ENCODE results near the gene HEYL.

HEYL gene
- long read RNA-seq, donor 1, transcript HEYL-201 (5 exons, 3,661 nt) = major isoform, 6 of 6 reads
- long read RNA-seq, donor 1, partial matches to known transcripts = 0 of 6 reads
- long read RNA-seq, donor 1, other reads (novel, unspliced or antisense) = 0 of 6 reads
- long read RNA-seq, donor 2, transcript HEYL-201 (5 exons, 3,661 nt) = major isoform, 5 of 5 reads
- long read RNA-seq, donor 2, partial matches to known transcripts = 0 of 5 reads
- long read RNA-seq, donor 2, other reads (novel, unspliced or antisense) = 0 of 5 reads
- long read RNA-seq, donor 3, partial matches to known transcripts = 0 of 3 reads
- long read RNA-seq, donor 3, other reads (novel, unspliced or antisense) = 0 of 3 reads
- long read RNA-seq, donor 4, transcript HEYL-201 (5 exons, 3,661 nt) = major isoform, 10 of 15 reads
- long read RNA-seq, donor 4, partial matches to known transcripts = 0 of 15 reads
- long read RNA-seq, donor 4, other reads (novel, unspliced or antisense) = 5 of 15 reads
- long read RNA-seq, donor 5, transcript HEYL-201 (5 exons, 3,661 nt) = major isoform, 9 of 9 reads
- long read RNA-seq, donor 5, partial matches to known transcripts = 0 of 9 reads
- long read RNA-seq, donor 5, other reads (novel, unspliced or antisense) = 0 of 9 reads
- long read RNA-seq, donor 6, partial matches to known transcripts = 0 of 4 reads
- long read RNA-seq, donor 6, other reads (novel, unspliced or antisense) = 0 of 4 reads
- long read RNA-seq, donor 7, transcript HEYL-201 (5 exons, 3,661 nt) = major isoform, 10 of 15 reads
- long read RNA-seq, donor 7, partial matches to known transcripts = 0 of 15 reads
- long read RNA-seq, donor 7, other reads (novel, unspliced or antisense) = 5 of 15 reads
- long read RNA-seq, donor 8, transcript HEYL-201 (5 exons, 3,661 nt) = major isoform, 7 of 7 reads
- long read RNA-seq, donor 8, partial matches to known transcripts = 0 of 7 reads
- long read RNA-seq, donor 8, other reads (novel, unspliced or antisense) = 0 of 7 reads

GRCh38 chr1:39639305-39640130, at the start of gene HEYL:
Gene HEYL, minus strand, starts transcription at chr1:39639643. Its CDS starts 18 bp downstream, at chr1:39639625.
- DNase-seq = peak; percentile 83

DNA sequence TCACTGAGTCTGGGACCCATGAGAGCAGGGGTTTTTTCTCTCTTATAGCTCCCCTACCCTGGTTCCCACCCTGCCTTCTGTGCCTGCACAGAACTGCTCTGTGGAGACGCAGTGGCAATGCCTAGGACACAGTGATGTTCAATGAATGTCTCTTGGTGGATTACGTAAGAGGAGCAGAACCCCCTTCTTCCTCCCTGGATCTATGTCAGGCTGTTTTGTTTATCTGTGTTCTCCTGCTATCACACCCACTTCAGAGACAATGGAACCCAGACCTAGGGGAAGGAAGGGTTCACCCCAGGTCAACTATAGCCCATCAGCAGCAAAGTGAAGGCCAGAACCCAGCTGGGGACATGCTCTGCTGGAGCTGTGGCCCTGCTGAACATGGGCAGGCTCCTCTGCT, 49.8 kb upstream of the HEYL start:
- DNase-seq = no peak

GRCh38 chr1:39688706-39689105, 49.3 kb upstream of the HEYL start:
- DNase-seq = no peak

DNA sequence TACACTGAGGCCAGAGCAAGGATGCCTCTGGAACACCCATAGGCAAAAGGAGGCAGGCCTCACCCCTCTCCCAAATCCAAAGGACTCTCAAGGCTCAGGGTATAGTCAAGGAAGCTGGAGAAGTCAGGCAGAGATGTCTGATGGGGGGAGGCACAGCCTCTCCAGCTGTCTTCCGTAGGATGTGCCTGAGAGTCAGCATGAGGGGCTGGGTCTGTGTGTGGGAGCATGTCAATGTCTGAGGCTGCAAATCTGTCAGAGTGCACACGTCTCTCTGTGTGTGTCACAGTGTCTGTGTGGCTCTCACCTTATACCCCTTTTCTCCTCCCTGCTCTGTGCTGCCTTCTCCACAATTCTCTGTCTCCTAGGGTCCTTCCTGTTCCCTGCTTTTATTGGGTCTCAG, 47.8 kb upstream of the HEYL start:
- no peak for DNase-seq

DNA sequence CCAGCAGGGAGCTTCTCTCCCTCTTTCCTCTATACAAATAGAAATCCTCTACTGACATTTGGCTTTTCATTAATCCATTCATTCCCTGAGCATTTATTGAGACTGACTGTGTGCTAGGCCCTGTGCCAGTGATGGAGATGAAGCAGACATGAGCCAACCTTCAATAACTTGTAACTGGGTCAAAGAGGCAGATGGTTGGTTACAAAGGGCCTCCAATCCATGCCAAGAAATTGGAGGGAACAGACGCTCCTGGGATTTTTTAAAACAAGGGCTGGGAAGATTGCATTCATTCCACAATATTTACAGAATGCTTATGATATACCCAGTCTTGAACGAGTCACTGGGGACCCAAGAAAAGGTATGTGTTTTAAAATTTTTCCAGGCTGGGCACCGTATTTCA, 45.6 kb upstream of the HEYL start:
- DNase-seq = no peak

- DNase-seq = no peak
Measured at GRCh38 chr1:39684313-39684664, 44.8 kb upstream of the HEYL start.

- peak; percentile 29 for DNase-seq
Measured at GRCh38 chr1:39683591-39684312, 44.3 kb upstream of the HEYL start.

GRCh38 chr1:39681999-39682398, 42.6 kb upstream of the HEYL start:
- no peak for DNase-seq

GRCh38 chr1:39681294-39681693, 41.9 kb upstream of the HEYL start:
- no peak for DNase-seq

DNA sequence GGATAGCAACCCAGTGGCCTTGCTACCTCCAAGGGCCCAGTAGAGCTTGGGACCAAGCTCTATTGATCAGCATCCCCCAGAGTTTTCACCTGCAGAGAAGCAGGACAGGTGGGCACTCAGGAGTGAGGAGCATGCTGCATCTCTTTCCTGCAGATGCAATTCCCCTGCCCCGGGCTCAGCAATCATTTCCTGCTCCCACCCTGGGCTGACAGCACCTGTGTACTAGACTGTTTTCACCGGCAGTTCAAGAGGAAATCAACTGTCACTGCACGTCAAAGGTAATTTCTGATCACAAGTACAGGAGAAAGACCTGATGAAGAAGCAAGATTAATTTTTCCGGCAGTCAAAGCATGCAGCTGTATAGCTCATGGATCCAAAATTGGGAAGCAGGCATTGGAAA, 41.3 kb upstream of the HEYL start:
- DNase-seq = no peak

DNA sequence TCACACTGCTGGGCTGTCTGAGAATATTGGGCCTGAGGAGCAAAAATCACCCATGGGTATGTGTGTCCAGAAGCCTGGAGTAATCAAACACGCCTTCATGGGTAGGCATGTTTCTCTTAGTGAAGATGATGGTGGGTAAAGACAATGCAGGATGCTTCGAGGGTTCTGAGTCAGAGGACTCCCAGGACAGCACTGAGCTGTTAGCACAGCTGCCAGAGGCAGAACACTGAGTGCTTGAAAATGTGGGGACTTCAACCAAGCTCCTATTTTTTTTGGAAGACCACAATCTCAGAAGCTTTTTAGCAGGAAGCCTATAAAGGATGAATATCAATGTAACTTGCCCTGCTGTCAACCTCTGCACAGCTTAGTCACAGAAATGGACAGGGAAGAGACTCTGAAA, 40.4 kb upstream of the HEYL start:
- DNase-seq = no peak

GRCh38 chr1:39678889-39679288, 39.4 kb upstream of the HEYL start:
- DNase-seq = no peak

GRCh38 chr1:39677645-39678044, 38.2 kb upstream of the HEYL start:
- no peak for DNase-seq

DNA sequence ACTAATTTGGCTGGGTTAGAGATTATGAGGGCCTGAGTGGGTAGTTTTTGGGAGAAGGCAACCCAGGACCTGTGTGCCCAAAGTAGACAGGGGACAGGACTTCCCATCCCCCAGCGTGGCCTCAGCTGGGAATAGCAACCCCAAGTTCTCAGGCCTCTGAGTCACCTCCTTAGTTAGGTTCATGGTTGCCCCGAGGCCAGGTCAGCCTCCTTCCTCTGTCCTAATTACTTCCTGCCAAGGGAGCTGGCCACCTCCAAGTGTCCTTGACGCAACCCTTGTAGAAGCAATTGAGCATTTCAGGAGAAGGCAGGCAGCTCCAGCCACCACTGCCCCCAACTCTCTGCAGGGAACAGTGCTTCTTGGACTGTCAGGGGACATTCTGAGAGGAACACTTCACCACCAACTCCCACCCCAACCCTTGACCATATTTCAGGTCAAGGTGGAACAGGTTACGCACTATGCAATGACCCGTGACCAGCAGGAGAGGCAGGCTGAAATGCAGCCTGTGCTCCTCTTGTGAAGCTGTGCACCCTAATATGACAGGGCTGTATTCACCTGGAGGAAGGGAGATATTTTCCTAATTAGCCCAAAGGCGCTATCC, 37.6 kb upstream of the HEYL start:
- DNase-seq = no peak

DNA sequence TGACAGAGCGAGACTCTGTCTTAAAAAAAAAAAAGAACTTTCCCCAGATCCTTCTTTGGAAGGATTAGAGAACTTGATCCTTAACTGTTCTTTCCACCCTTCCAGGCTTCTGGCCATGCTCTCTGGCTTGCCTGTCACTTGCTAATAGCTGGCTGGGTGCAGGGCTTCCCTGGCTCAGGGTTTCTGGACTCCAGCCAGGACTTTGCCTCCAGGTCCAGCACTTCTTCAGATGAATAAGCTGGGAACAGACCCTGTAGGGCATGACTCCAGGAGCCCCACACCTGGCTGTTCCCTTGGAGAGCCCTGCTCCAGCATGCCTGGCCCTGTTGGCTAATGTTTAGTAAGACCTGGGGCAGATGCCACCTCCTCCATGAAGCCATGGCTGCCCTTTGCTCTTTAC, 35.8 kb upstream of the HEYL start:
- DNase-seq = no peak

DNA sequence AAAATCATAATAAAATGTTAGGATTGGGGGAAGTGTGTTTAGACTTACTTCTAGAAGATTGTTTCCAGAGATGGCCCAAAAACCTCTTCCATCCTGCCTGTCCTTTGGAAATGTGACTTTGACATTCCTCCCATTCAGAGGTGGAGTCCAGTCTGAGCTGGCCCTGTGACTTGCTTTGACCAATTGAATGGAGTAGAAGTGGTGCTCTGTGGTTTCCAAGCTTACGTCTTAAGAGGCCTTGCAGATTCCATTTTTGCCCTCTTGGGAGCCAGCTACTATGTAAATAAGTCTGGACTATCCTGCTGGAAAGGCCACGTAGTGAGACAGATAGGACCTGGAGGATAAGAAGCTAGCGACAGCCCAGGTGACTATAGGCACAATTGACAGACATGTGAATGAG, 33.8 kb upstream of the HEYL start:
- no peak for DNase-seq

DNA sequence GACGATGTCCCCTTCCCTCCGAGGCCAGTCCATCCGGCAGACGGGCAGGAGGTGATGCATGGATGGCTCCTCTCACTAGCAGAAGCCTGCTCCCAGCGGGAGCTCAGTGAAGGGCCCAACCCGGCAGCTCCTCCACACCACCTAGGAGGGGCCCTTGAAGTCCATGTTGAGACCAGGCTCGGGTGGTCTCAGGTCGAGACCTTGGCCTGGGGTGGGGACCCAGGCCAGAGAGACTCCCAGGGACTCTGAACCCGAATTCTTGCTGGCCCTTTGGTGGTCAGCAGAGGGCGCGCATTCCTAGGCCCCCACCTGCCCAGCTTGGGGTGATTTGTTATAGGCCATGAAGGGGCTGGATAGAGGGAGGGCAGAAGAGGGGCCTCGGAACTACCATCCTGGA, 33.1 kb upstream of the HEYL start:
- DNase-seq = no peak

GRCh38 chr1:39671793-39672550, 32.5 kb upstream of the HEYL start, which contains the start of gene NT5C1A:
Gene NT5C1A, minus strand, starts transcription at chr1:39672107. Its CDS starts 69 bp downstream, at chr1:39672038.
- peak; percentile 64 for DNase-seq

- DNase-seq = peak; percentile 26
Measured at GRCh38 chr1:39671433-39671792, 32.0 kb upstream of the HEYL start.

- DNase-seq = no peak
Measured at GRCh38 chr1:39670689-39671088, 31.2 kb upstream of the HEYL start.

DNA sequence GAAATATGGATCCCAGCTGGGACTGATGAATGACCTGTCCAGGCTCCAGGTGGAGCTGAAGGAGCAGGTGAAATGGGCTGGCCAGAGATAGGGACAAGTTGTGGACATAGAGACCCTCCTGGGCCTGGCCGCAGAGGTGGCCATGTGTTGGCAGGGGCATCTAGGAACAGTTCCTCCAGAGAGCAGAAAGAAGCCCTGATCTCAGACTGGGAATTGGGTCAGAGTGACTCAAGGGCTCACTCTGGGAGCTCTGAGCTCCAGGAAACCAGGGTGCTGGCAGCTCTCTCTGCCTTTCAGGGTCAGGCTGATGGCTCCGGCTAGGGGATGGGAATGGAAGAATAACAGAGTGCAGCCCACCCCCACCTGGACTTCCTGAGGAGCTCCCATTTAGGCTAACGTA, 29.5 kb upstream of the HEYL start:
- no peak for DNase-seq

Measured in right kidney (tissue), 9 donors.